Measurements from ENCODE around the gene TRIB2. TPM values are rescaled to one million over a fixed set of nuclear protein-coding genes. Genes with fewer than 3 reads are reported as not detected.
"Not testable (repeated sequence)": the region's sequence is repeated elsewhere in the genome, so short reads cannot be mapped to it uniquely, and the experiment has no call there.

Gene TRIB2
- total RNA-seq, 1 donor from 2014 or later = 50.7 TPM

GRCh38 chr2:12675801-12676200 lies 40.9 kb upstream of the TRIB2 start:
- Histone ChIP-seq H3K4me1 (no peaks in the 10 kb centered on the region), H3K27me3 (no peaks in the 10 kb centered on the region), H3K36me3 (no peaks in the 10 kb centered on the region), H3K27ac (no peak overlapping the region), H3K4me3 (no peak overlapping the region), H3K9me3 (no peaks in the 10 kb centered on the region)
- intact Hi-C loops (cut with DNase I) = no loop called here
- ATAC-seq (no peak), DNase-seq (no peak)
- TF ChIP-seq CTCF (IDR thresholded peaks at IDR 0.05) = no peak

GRCh38 chr2:12676771-12677170 lies 40.0 kb upstream of the TRIB2 start:
- intact Hi-C loops (cut with DNase I) = no loop called here
- ATAC-seq = no peak

GRCh38 chr2:12678186-12678585 lies 38.5 kb upstream of the TRIB2 start:
- intact Hi-C loops (cut with DNase I) = no loop called here
- H3K27ac ChIP-seq = no peak overlapping the region
- no peaks in the 10 kb centered on the region for H3K4me1 ChIP-seq
- no peaks in the 10 kb centered on the region for H3K27me3 ChIP-seq
- ATAC-seq (no peak), DNase-seq (no peak)
- no peak for TF ChIP-seq CTCF (IDR thresholded peaks at IDR 0.05)
- H3K36me3 ChIP-seq = no peaks in the 10 kb centered on the region
- H3K4me3 ChIP-seq = no peak overlapping the region
- H3K9me3 ChIP-seq = no peaks in the 10 kb centered on the region

More at GRCh38 chr2:12676771-12677170, 40.0 kb upstream of the TRIB2 start:
- Histone ChIP-seq H3K27me3 (no peaks in the 10 kb centered on the region), H3K27ac (no peak overlapping the region), H3K36me3 (no peaks in the 10 kb centered on the region), H3K4me1 (no peaks in the 10 kb centered on the region), H3K4me3 (no peak overlapping the region), H3K9me3 (no peaks in the 10 kb centered on the region)
- TF ChIP-seq CTCF (IDR thresholded peaks at IDR 0.05) = no peak
- DNase-seq = no peak

- Histone ChIP-seq H3K36me3 (no peaks in the 10 kb centered on the region), H3K27me3 (no peaks in the 10 kb centered on the region), H3K9me3 (no peaks in the 10 kb centered on the region), H3K4me1 (peaks cover 5% of the 10 kb centered on the region), H3K27ac (no peak overlapping the region), H3K4me3 (no peak overlapping the region)
- ATAC-seq (no peak), DNase-seq (no peak)
- TF ChIP-seq CTCF (IDR thresholded peaks at IDR 0.05) = no peak
- intact Hi-C loops (cut with DNase I) = no loop called here
Observed at GRCh38 chr2:12679550-12680072, 37.1 kb upstream of the TRIB2 start.

GRCh38 chr2:12680115-12680514 lies 36.6 kb upstream of the TRIB2 start:
- H3K9me3 ChIP-seq; H3K4me1 ChIP-seq; H3K27me3 ChIP-seq; H3K27ac ChIP-seq; ATAC-seq; H3K4me3 ChIP-seq; H3K36me3 ChIP-seq; intact Hi-C loops (cut with DNase I); DNase-seq: not testable (repeated sequence)

GRCh38 chr2:12682017-12682416 lies 34.7 kb upstream of the TRIB2 start:
- no peak for TF ChIP-seq CTCF (IDR thresholded peaks at IDR 0.05)
- no peak overlapping the region for H3K4me3 ChIP-seq
- ATAC-seq (no peak), DNase-seq (no peak)
- H3K27ac ChIP-seq = no peak overlapping the region
- H3K36me3 ChIP-seq = no peaks in the 10 kb centered on the region
- peaks cover 5% of the 10 kb centered on the region for H3K4me1 ChIP-seq
- no peaks in the 10 kb centered on the region for H3K9me3 ChIP-seq
- no peaks in the 10 kb centered on the region for H3K27me3 ChIP-seq
- intact Hi-C loops (cut with DNase I) = no loop called here

All from upper lobe of right lung (tissue), 1 donor.